NB4 (cell line): ENCODE results near the gene ABHD10.

ENCODE experiments used
- DNase-seq: peaks from one replicate; pipeline ENCODE4 v3.0.0; 2010; ENCODE audit warnings: low read depth
- H3K4me3 ChIP-seq: one replicate; pipeline ENCODE4 v1.5.1; 2011; ENCODE audit warnings: mild to moderate bottlenecking, low read depth, low read length, moderate library complexity
- CTCF ChIP-seq: IDR thresholded peaks from one replicate; pipeline ENCODE4 v1.5.1; 2012; ENCODE audit warnings: low read depth, low read length
- MAX ChIP-seq: IDR thresholded peaks from 2 replicates; pipeline ENCODE4 v1.6.1; 2011; ENCODE audit warnings: low read depth, low read length
- MYC ChIP-seq: IDR thresholded peaks from 2 replicates; pipeline ENCODE4 v1.6.1; 2011; ENCODE audit warnings: low read depth, low read length
- POLR2A ChIP-seq: IDR thresholded peaks from 2 replicates; pipeline ENCODE4 v1.6.1; 2011; ENCODE audit warnings: mild to moderate bottlenecking; ENCODE audit not compliant: insufficient read length; ENCODE audit errors: extremely low read depth

The ABHD10 gene

GRCh38 chr3:111955876-111956275 is 22.9 kb upstream of the ABHD10 start:
- no peak for DNase-seq
- TF ChIP-seq POLR2A (no peak), MAX (no peak), CTCF (no peak), MYC (no peak)
- H3K4me3 ChIP-seq: no peak overlapping the region

- no peak for DNase-seq
- no peak overlapping the region for H3K4me3 ChIP-seq
- TF ChIP-seq MAX: no peak
- TF ChIP-seq MYC: no peak
- TF ChIP-seq POLR2A: no peak
- no peak for TF ChIP-seq CTCF
Measured at GRCh38 chr3:111956449-111956848, 22.4 kb upstream of the ABHD10 start.

GRCh38 chr3:111956995-111957734 is 21.7 kb upstream of the ABHD10 start:
- TF ChIP-seq POLR2A (no peak), MYC (no peak), CTCF (no peak), MAX (no peak)
- no peak overlapping the region for H3K4me3 ChIP-seq
- no peak for DNase-seq

GRCh38 chr3:111961461-111962164 is 17.2 kb upstream of the ABHD10 start:
- no peak overlapping the region for H3K4me3 ChIP-seq
- no peak for DNase-seq
- TF ChIP-seq MYC: no peak
- no peak for TF ChIP-seq POLR2A
- no peak for TF ChIP-seq CTCF
- no peak for TF ChIP-seq MAX

- DNase-seq: no peak
- TF ChIP-seq MAX (no peak), POLR2A (no peak), CTCF (no peak), MYC (no peak)
- H3K4me3 ChIP-seq: no peak overlapping the region
Measured at GRCh38 chr3:111963424-111963823, 15.4 kb upstream of the ABHD10 start.
